Mesothelial cell of epicardium (in vitro differentiated cells): ENCODE measurements around the gene PHACTR3. TPM values are rescaled to one million over a fixed set of nuclear protein-coding genes. Genes with fewer than 3 reads are reported as not detected.

Source experiments
- DNase-seq, 2 experiments: peaks; one replicate each; pipeline ENCODE4 v3.0.0; 2021; ENCODE audit warnings: low spot score in 2 of 2; ENCODE audit not compliant: unreplicated experiment in 2 of 2
- H3K27ac Mint-ChIP-seq: 2 replicates; pipeline ENCODE4 v1.8.0; 2021; ENCODE audit warnings: mixed read lengths
- H3K27me3 Mint-ChIP-seq: 2 replicates; pipeline ENCODE4 v1.8.0; 2021; ENCODE audit warnings: low read depth, mixed read lengths
- H3K36me3 Mint-ChIP-seq: 2 replicates; pipeline ENCODE4 v1.8.0; 2021; ENCODE audit warnings: mixed read lengths
- H3K4me1 Mint-ChIP-seq: 2 replicates; pipeline ENCODE4 v1.8.0; 2021; ENCODE audit warnings: mixed read lengths
- H3K4me3 Mint-ChIP-seq: 2 replicates; pipeline ENCODE4 v1.8.0; 2021; ENCODE audit warnings: mild to moderate bottlenecking, moderate library complexity, mixed read lengths
- H3K9me3 Mint-ChIP-seq: 2 replicates; pipeline ENCODE4 v1.8.0; 2021; ENCODE audit warnings: mixed read lengths
- total RNA-seq: library from RNA; stranded (reverse); gene quantifications from 3 replicates; pipeline ENCODE4 v1.2.1, GENCODE V29; 2021
- TF ChIP-seq, protein P1 (sequence below): fragments of 200-600 bp; sonication (generic); IDR thresholded peaks from one replicate; pipeline ENCODE4 v1.5.0; 2021; ENCODE audit warnings: antibody characterized with exemption; ENCODE audit not compliant: unreplicated experiment

Gene PHACTR3
- total RNA-seq, 1 donor from 2014 or later: 0.16 TPM

DNA sequence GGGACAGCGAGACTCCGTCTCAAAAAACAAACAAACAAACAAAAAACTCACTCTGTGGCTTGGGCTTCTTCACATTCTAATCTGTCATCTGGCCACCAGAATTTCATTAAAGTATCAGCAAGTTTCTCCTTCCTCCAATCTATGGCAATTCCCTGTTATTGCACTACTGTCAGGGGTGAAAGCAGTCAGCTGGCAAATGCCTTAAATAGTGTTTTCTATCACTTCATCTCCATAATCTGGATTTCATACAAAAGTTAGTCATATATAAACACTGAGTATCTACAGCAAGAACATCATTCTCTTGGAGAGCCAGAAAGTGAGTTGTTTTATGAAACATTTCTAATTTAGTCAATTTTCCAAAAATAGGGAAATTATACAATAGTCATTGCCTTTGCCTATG, 56.1 kb downstream of the PHACTR3 start:
- TF ChIP-seq, protein P1, sequence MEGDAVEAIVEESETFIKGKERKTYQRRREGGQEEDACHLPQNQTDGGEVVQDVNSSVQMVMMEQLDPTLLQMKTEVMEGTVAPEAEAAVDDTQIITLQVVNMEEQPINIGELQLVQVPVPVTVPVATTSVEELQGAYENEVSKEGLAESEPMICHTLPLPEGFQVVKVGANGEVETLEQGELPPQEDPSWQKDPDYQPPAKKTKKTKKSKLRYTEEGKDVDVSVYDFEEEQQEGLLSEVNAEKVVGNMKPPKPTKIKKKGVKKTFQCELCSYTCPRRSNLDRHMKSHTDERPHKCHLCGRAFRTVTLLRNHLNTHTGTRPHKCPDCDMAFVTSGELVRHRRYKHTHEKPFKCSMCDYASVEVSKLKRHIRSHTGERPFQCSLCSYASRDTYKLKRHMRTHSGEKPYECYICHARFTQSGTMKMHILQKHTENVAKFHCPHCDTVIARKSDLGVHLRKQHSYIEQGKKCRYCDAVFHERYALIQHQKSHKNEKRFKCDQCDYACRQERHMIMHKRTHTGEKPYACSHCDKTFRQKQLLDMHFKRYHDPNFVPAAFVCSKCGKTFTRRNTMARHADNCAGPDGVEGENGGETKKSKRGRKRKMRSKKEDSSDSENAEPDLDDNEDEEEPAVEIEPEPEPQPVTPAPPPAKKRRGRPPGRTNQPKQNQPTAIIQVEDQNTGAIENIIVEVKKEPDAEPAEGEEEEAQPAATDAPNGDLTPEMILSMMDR: no peak

DNA sequence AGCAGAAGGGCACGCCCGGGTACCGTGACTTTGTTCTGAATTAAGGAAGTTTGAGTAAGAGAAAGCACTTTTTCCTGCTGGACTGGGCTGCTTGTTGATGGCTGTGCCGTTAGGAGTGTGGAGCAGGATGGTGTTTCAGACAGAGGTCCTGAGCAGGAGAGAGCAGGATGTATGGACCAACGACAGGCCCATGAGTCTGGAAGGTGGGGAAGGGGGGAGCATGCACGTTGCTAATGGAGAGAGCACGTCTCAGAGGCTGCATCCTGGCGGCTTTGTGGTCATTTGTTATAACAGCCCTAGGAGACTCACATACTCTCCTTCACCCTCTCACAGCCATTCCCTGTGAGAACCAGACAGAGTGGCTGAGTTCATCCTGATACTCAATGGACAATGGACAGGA, 56.8 kb downstream of the PHACTR3 start:
- H3K27ac Mint-ChIP-seq: no peak overlapping the region
- TF ChIP-seq, protein P1: no peak
- H3K9me3 Mint-ChIP-seq: peaks cover 71% of the 10 kb centered on the region
- no peaks in the 10 kb centered on the region for H3K27me3 Mint-ChIP-seq
- no peak overlapping the region for H3K4me3 Mint-ChIP-seq
- H3K4me1 Mint-ChIP-seq: no peaks in the 10 kb centered on the region
- DNase-seq: peak in 1 of 2 experiments; percentile 6
- H3K36me3 Mint-ChIP-seq: peaks cover 6% of the 10 kb centered on the region

More for the DNA sequence above, 56.1 kb downstream of the PHACTR3 start:
- Mint-ChIP-seq H3K9me3 (peaks cover 71% of the 10 kb centered on the region), H3K36me3 (peaks cover 6% of the 10 kb centered on the region), H3K27me3 (no peaks in the 10 kb centered on the region), H3K4me3 (no peak overlapping the region), H3K27ac (no peak overlapping the region), H3K4me1 (no peaks in the 10 kb centered on the region)
- no peak for DNase-seq

DNA sequence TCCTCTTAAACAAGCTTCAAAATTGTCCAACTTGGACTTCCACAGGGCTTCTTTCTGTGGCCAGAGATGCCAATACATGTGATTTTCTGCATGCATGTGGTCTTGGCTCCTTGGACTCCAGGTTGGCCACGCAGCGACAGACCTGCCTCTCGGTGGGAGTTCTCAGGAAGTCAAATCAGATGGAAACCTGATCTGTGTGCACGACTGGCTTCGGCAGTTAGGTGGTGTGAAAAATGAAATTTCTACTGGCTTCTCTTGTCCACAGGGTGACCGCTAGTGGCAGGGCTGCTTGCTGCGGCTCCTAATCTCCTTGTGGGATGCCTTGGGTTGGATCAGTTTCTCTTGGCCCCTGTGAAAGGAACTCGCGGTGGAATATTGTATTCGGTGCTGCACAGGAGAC, 57.3 kb downstream of the PHACTR3 start:
- peaks cover 6% of the 10 kb centered on the region for H3K36me3 Mint-ChIP-seq
- H3K9me3 Mint-ChIP-seq: peaks cover 71% of the 10 kb centered on the region
- H3K4me1 Mint-ChIP-seq: no peaks in the 10 kb centered on the region
- no peak overlapping the region for H3K27ac Mint-ChIP-seq
- peak in 1 of 2 experiments; percentile 10 for DNase-seq
- no peak overlapping the region for H3K4me3 Mint-ChIP-seq
- TF ChIP-seq, protein P1: no peak
- H3K27me3 Mint-ChIP-seq: no peaks in the 10 kb centered on the region

DNA sequence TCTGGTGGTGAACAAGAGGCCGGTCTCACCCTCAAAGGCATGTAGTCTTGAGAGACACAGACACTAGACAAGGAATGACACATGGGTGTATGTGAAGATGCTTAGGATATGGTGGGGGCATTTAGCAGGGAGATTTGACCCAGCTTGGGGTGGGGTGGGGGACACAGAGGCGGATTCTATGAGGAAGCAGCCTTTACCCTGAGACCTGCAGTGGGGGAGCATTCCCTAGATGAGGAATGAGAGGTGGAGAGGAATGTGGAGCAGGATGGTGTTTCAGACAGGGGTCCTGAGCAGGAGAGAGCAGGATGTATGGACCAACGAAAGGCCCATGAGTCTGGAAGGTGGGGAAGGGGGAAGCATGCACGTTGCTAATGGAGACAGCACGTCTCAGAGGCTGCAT, 57.8 kb downstream of the PHACTR3 start:
- peaks cover 71% of the 10 kb centered on the region for H3K9me3 Mint-ChIP-seq
- no peak overlapping the region for H3K4me3 Mint-ChIP-seq
- no peaks in the 10 kb centered on the region for H3K27me3 Mint-ChIP-seq
- TF ChIP-seq, protein P1: no peak
- no peaks in the 10 kb centered on the region for H3K4me1 Mint-ChIP-seq
- H3K36me3 Mint-ChIP-seq: peaks cover 6% of the 10 kb centered on the region
- no peak overlapping the region for H3K27ac Mint-ChIP-seq
- DNase-seq: peak in 1 of 2 experiments; percentile 9

DNA sequence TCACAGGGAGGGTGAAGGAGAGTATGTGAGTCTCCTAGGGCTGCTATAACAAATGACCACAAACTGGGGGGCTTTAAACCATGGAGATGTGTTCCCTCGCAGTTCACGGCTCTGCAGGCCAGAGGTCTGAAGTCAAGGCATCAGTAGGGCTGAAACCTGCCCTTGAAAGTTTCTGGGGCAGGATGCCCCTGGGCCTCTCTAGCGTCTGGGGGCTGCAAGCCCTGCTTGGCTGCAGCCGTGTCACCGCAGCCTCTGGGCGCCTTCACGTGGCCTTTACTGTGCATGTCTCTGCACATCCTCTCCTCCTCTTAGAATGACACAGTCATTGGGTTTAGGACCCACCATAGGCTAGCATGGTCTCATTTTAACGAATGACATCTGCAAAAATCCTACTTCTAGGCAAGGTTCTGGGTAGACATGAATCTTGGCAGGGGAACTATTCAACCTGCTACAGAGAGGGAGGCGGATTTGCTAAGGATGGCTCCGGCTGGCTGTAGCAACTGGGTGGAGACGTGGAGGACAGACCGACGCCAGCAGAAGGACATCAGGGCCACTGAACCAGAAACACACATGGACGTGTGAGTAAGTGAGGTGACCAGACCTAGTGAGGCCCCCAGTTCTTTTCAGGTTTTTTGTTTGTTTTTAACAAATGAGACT, 58.6 kb downstream of the PHACTR3 start:
- no peaks in the 10 kb centered on the region for H3K27me3 Mint-ChIP-seq

More for the DNA sequence above, 58.6 kb downstream of the PHACTR3 start:
- peaks cover 6% of the 10 kb centered on the region for H3K36me3 Mint-ChIP-seq
- TF ChIP-seq, protein P1: no peak
- H3K9me3 Mint-ChIP-seq: peaks cover 71% of the 10 kb centered on the region
- DNase-seq: no peak
- H3K27ac Mint-ChIP-seq: no peak overlapping the region
- no peak overlapping the region for H3K4me3 Mint-ChIP-seq
- no peaks in the 10 kb centered on the region for H3K4me1 Mint-ChIP-seq
